Ascending aorta (tissue), 2 donors: ENCODE results near the gene COL8A1. TPM values are rescaled to one million over a fixed set of nuclear protein-coding genes. Genes with fewer than 3 reads are reported as not detected.
"Not testable (repeated sequence)": the region's sequence is repeated elsewhere in the genome, so short reads cannot be mapped to it uniquely, and the experiment has no call there.

ENCODE experiments used
- DNase-seq, 2 donors: peaks; one replicate each; pipeline ENCODE4 v3.0.0-alpha.2; 2019; ENCODE audit warnings: low spot score in 2 of 2
- H3K27ac ChIP-seq, 2 donors: fragments of 200-600 bp; sonication (generic); one replicate each; pipeline ENCODE4 v1.5.1; 2016 to 2017; ENCODE audit warnings: mild to moderate bottlenecking in 1 of 2
- H3K27me3 ChIP-seq: fragments of 200-600 bp; sonication (generic); one replicate; pipeline ENCODE4 v1.5.1; 2017
- H3K36me3 ChIP-seq, 2 donors: fragments of 200-600 bp; sonication (generic); one replicate each; pipeline ENCODE4 v1.5.1; 2016
- H3K4me1 ChIP-seq, 2 donors: fragments of 200-600 bp; sonication (generic); one replicate each; pipeline ENCODE4 v1.5.1; 2016 to 2017; ENCODE audit warnings: mild to moderate bottlenecking in 1 of 2
- H3K4me3 ChIP-seq, 2 donors: fragments of 200-600 bp; sonication (generic); one replicate each; pipeline ENCODE4 v1.5.1; 2016 to 2017; ENCODE audit warnings: mild to moderate bottlenecking in 1 of 2
- H3K9me3 ChIP-seq, 2 donors: fragments of 200-600 bp; sonication (generic); one replicate each; pipeline ENCODE4 v1.5.1; 2016
- CTCF ChIP-seq, 3 experiments: fragments of 200-600 bp in 2 of 3; fragments of 450-650 bp in 1 of 3; sonication (generic) in 2 of 3; IDR thresholded peaks; one replicate each; pipeline ENCODE4 v1.5.1; 2016 to 2019; ENCODE audit warnings: antibody characterized with exemption in 3 of 3, mild to moderate bottlenecking in 1 of 3, moderate library complexity in 1 of 3
- intact Hi-C: fragments of 100-400 bp; cut with DNase I; formaldehyde crosslinking; loops from one replicate; pipeline ENCODE4 v1.15.1; 2023
- total RNA-seq: library from RNA; depleted of rRNA; stranded (reverse); fragments of >200 nt; gene quantifications from one replicate; pipeline ENCODE4 v1.1.0, GENCODE V29; 2016

The COL8A1 gene
- total RNA-seq, 1 donor from 2014 or later, result 459 TPM

- Histone ChIP-seq H3K9me3 (no peaks in the 10 kb centered on the region), H3K27ac (peak overlapping the region in 1 of 2 donors; percentile 36), H3K4me1 (peaks cover 0 to 19% of the 10 kb centered on the region in 2 donors), H3K36me3 (no peaks in the 10 kb centered on the region), H3K27me3 (no peaks in the 10 kb centered on the region), H3K4me3 (no peak overlapping the region)
- intact Hi-C loops, result no loop called here
- no peak for DNase-seq
- no peak for TF ChIP-seq CTCF (IDR thresholded peaks at IDR 0.05)
Observed at GRCh38 chr3:99720985-99721632, 82.7 kb downstream of the COL8A1 start.

DNA sequence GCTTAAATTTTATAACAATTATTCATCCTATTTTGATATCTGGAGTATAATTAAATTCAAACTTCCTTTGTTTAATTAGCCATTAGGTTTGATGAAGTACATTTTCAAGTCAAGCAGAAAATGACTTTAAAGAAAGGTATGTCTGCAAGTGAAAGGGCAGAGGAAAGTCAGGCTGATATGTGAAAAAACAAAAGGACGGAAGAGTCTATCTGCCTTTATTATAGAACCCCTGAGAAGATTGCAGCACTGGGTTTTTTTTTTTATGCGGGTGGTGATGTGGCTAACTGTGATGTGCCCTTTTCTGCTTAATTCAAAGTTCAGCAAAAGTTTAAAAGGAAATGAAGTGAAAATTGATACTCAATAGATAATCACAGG lies 83.2 kb downstream of the COL8A1 start:
- Histone ChIP-seq H3K4me3 (no peak overlapping the region), H3K9me3 (no peaks in the 10 kb centered on the region), H3K27ac (peak overlapping the region in 1 of 2 donors; percentile 36), H3K4me1 (peaks cover 0 to 13% of the 10 kb centered on the region in 2 donors), H3K36me3 (no peaks in the 10 kb centered on the region), H3K27me3 (no peaks in the 10 kb centered on the region)
- no peak for DNase-seq
- intact Hi-C loops, result no loop called here
- TF ChIP-seq CTCF (IDR thresholded peaks at IDR 0.05), result no peak

DNA sequence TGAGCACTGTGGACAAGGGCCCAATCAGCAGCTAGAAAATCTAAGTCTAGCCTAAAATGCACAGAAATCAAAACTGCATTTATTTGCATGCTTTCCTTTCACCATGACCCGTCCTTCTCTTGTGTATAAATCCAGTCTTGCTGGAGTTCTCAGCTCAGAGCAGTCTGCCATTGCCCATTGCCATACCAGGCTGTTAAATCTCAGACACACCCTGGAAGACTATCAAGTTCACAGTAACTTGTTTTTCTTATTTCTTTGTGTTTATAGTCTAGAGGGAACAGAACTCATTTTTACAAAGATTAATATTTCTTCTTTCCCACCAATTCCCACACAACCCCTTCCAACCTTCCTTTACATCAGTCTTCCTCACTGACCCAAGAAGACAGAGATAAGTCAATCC lies 85.9 kb downstream of the COL8A1 start:
- no peaks in the 10 kb centered on the region for H3K9me3 ChIP-seq
- H3K4me1 ChIP-seq, result peaks cover 0 to 8% of the 10 kb centered on the region in 2 donors
- H3K4me3 ChIP-seq, result no peak overlapping the region
- no peaks in the 10 kb centered on the region for H3K27me3 ChIP-seq
- TF ChIP-seq CTCF (IDR thresholded peaks at IDR 0.05), result no peak
- no peak overlapping the region for H3K27ac ChIP-seq
- intact Hi-C loops, result no loop called here
- DNase-seq, result no peak
- peaks cover 0 to 3% of the 10 kb centered on the region in 2 donors for H3K36me3 ChIP-seq

DNA sequence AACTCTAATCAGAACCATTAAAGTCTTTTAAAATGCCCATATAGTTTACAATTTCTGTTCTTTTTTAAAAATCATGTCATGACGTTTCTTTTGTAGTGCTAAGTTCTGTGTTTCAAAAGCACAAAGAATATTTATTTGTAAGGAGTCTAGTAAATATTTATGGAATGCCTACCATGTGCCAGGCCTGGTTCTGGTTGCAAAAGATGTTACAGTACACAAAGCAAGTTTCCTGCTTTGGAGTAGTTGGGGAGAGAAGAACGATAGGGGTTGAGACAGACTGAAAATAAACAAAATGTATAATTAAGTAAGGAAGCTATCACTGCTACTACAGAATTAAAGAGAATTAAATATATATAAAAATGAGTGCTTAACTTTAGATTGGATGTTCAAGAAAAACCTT lies 92.5 kb downstream of the COL8A1 start:
- H3K36me3 ChIP-seq, result peaks cover 0 to 3% of the 10 kb centered on the region in 2 donors
- no peaks in the 10 kb centered on the region for H3K4me1 ChIP-seq
- no peaks in the 10 kb centered on the region for H3K27me3 ChIP-seq
- no peak for DNase-seq
- H3K9me3 ChIP-seq, result no peaks in the 10 kb centered on the region
- intact Hi-C loops, result no loop called here
- no peak overlapping the region for H3K27ac ChIP-seq
- H3K4me3 ChIP-seq, result no peak overlapping the region
- no peak for TF ChIP-seq CTCF (IDR thresholded peaks at IDR 0.05)

- Histone ChIP-seq H3K4me1 (no peaks in the 10 kb centered on the region), H3K9me3 (no peaks in the 10 kb centered on the region), H3K27me3 (no peaks in the 10 kb centered on the region), H3K36me3 (peaks cover 0 to 3% of the 10 kb centered on the region in 2 donors), H3K27ac (no peak overlapping the region), H3K4me3 (no peak overlapping the region)
- DNase-seq, result no peak
- TF ChIP-seq CTCF (IDR thresholded peaks at IDR 0.05), result no peak
- intact Hi-C loops, result no loop called here
Observed at GRCh38 chr3:99731499-99731898, 93.1 kb downstream of the COL8A1 start.

GRCh38 chr3:99740371-99740770 lies 102.0 kb downstream of the COL8A1 start:
- H3K4me3 ChIP-seq, H3K36me3 ChIP-seq, H3K27me3 ChIP-seq, H3K4me1 ChIP-seq, intact Hi-C loops, H3K27ac ChIP-seq, DNase-seq, H3K9me3 ChIP-seq: not testable (repeated sequence)
